Measurements from ENCODE around the gene SHISA9.

The SHISA9 gene

GRCh38 chr16:13012601-13013000 lies 111.2 kb downstream of the SHISA9 start (continued):
- no peak for TF ChIP-seq TSHZ2 (CRISPR knock-in tag; IDR thresholded peaks at IDR 0.05)

GRCh38 chr16:13013043-13013442 lies 111.6 kb downstream of the SHISA9 start:
- TF ChIP-seq, protein P1, sequence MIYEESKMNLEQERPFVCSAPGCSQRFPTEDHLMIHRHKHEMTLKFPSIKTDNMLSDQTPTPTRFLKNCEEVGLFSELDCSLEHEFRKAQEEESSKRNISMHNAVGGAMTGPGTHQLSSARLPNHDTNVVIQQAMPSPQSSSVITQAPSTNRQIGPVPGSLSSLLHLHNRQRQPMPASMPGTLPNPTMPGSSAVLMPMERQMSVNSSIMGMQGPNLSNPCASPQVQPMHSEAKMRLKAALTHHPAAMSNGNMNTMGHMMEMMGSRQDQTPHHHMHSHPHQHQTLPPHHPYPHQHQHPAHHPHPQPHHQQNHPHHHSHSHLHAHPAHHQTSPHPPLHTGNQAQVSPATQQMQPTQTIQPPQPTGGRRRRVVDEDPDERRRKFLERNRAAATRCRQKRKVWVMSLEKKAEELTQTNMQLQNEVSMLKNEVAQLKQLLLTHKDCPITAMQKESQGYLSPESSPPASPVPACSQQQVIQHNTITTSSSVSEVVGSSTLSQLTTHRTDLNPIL (CRISPR knock-in tag; IDR thresholded peaks at IDR 0.05; ENCODE audit: low read depth): no peak
- TF ChIP-seq ZNF565 (CRISPR knock-in tag; conservative IDR thresholded peaks at IDR 0.05; ENCODE audit: low read depth): no peak
- TF ChIP-seq ZC3H10 (CRISPR knock-in tag; IDR thresholded peaks at IDR 0.05): no peak
- no peak for TF ChIP-seq BACH2 (CRISPR knock-in tag; IDR thresholded peaks at IDR 0.05; ENCODE audit: borderline replicate concordance)
- no peak for ATAC-seq

DNA sequence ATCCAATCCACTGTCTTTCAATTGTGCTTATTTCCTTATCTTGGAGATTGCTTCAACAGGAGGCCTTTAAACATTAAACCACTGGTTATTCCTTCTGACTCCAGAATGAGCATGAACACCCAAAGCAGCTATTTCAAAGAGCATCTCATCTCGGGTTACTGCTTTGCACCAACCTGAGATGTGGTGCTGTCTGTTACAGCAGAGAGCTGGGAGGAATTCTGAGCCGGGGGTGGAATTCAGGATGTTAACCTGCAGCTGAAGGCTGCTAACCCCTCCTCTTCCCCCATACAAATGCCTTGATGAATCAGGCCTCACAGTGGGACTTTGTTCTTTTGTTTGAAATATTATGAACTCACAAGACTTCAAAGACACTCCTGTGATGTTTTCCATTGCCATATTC lies 113.1 kb downstream of the SHISA9 start:
- ATAC-seq: no peak
- no peak for TF ChIP-seq BACH2 (CRISPR knock-in tag; IDR thresholded peaks at IDR 0.05; ENCODE audit: borderline replicate concordance)
- TF ChIP-seq, protein P1 (CRISPR knock-in tag; IDR thresholded peaks at IDR 0.05; ENCODE audit: low read depth): no peak
- no peak for TF ChIP-seq PPARA (CRISPR knock-in tag; IDR thresholded peaks at IDR 0.05; ENCODE audit: borderline replicate concordance)
- TF ChIP-seq ARNTL (CRISPR knock-in tag; IDR thresholded peaks at IDR 0.05; ENCODE audit: borderline replicate concordance, low read depth): no peak
- no peak for TF ChIP-seq CSDC2 (CRISPR knock-in tag; IDR thresholded peaks at IDR 0.05)
- no peak for TF ChIP-seq ZNF565 (CRISPR knock-in tag; conservative IDR thresholded peaks at IDR 0.05; ENCODE audit: low read depth)
- no peak for TF ChIP-seq ZNF8 (CRISPR knock-in tag; IDR thresholded peaks at IDR 0.05)
- no peak for TF ChIP-seq ZFP30 (CRISPR knock-in tag; IDR thresholded peaks at IDR 0.05)
- no peak for TF ChIP-seq POU6F1 (CRISPR knock-in tag; IDR thresholded peaks at IDR 0.05; ENCODE audit: borderline replicate concordance, low read depth)
- no peak for TF ChIP-seq ISL1 (CRISPR knock-in tag; IDR thresholded peaks at IDR 0.05)
- TF ChIP-seq OSR1 (CRISPR knock-in tag; IDR thresholded peaks at IDR 0.05): no peak
- TF ChIP-seq TSHZ2 (CRISPR knock-in tag; IDR thresholded peaks at IDR 0.05): no peak
- TF ChIP-seq TOX (CRISPR knock-in tag; IDR thresholded peaks at IDR 0.05; ENCODE audit: borderline replicate concordance): no peak
- no peak for TF ChIP-seq ZFP3 (CRISPR knock-in tag; IDR thresholded peaks at IDR 0.05)
- TF ChIP-seq SNAI2 (CRISPR knock-in tag; IDR thresholded peaks at IDR 0.05): no peak
- no peak for TF ChIP-seq RARB (CRISPR knock-in tag; IDR thresholded peaks at IDR 0.05)
- no peak for TF ChIP-seq TCF4 (CRISPR knock-in tag; IDR thresholded peaks at IDR 0.05; ENCODE audit: borderline replicate concordance)

DNA sequence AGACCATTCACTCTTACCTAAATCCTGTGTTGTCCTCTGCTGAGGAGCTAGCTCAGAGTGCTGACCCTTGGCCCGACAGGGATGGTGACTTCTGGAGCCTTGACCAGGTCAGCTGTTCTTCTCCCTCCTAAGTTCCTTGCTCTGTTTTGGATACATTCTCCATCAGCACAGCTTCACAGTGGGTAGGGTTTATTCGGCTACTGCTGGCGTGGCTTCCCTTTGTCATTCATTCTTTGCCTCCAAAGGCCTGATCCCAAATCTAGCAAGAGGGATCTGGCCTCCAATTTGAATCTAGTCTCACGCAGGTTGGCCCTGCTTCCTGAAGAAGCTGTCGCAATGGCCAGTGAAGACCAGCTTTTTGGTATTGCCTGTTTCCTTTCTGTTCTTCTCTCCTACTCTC lies 116.6 kb downstream of the SHISA9 start:
- ATAC-seq: no peak
- no peak for TF ChIP-seq TCF4 (CRISPR knock-in tag; IDR thresholded peaks at IDR 0.05; ENCODE audit: borderline replicate concordance)
- no peak for TF ChIP-seq ZFP3 (CRISPR knock-in tag; IDR thresholded peaks at IDR 0.05)
- no peak for TF ChIP-seq CSDC2 (CRISPR knock-in tag; IDR thresholded peaks at IDR 0.05)
- no peak for TF ChIP-seq ZC3H10 (CRISPR knock-in tag; IDR thresholded peaks at IDR 0.05)
- no peak for TF ChIP-seq GLIS3 (CRISPR knock-in tag; IDR thresholded peaks at IDR 0.05)
- TF ChIP-seq ARNTL (CRISPR knock-in tag; IDR thresholded peaks at IDR 0.05; ENCODE audit: borderline replicate concordance, low read depth): no peak
- no peak for TF ChIP-seq ZNF70 (CRISPR knock-in tag; IDR thresholded peaks at IDR 0.05)
- TF ChIP-seq, protein P1 (CRISPR knock-in tag; IDR thresholded peaks at IDR 0.05; ENCODE audit: low read depth): no peak
- TF ChIP-seq TSHZ2 (CRISPR knock-in tag; IDR thresholded peaks at IDR 0.05): no peak
